Muscle of leg (tissue), 11 donors: ENCODE measurements around the gene TMEM50A. TPM values are rescaled to one million over a fixed set of nuclear protein-coding genes. Genes with fewer than 3 reads are reported as not detected.
"Not testable (repeated sequence)": the region's sequence is repeated elsewhere in the genome, so short reads cannot be mapped to it uniquely, and the experiment has no call there.

ENCODE experiments used
- DNase-seq: peaks from one replicate; pipeline ENCODE4 v3.0.0; 2013
- H3K27ac ChIP-seq: one replicate; pipeline ENCODE4 v1.5.1; 2013; ENCODE audit warnings: mild to moderate bottlenecking, low read length, control low read depth
- H3K27me3 ChIP-seq: one replicate; pipeline ENCODE4 v1.6.1; 2013; ENCODE audit warnings: low read length; ENCODE audit not compliant: control insufficient read depth, insufficient read depth
- H3K36me3 ChIP-seq: one replicate; pipeline ENCODE4 v1.6.1; 2013; ENCODE audit warnings: low read length; ENCODE audit not compliant: control insufficient read depth, insufficient read depth
- H3K4me1 ChIP-seq: one replicate; pipeline ENCODE4 v1.6.1; 2013; ENCODE audit warnings: low read length; ENCODE audit not compliant: control insufficient read depth, insufficient read depth
- H3K4me3 ChIP-seq: one replicate; pipeline ENCODE4 v1.5.1; 2013; ENCODE audit warnings: low read length, control low read depth
- H3K9me3 ChIP-seq: replicated peaks from 2 replicates; pipeline ENCODE4 v1.6.1; 2013; ENCODE audit warnings: low read depth, low read length; ENCODE audit not compliant: control insufficient read depth
- WGBS: methylation state at CpG from one replicate; pipeline ENCODE4 v1.1.5; 2013; ENCODE audit warnings: missing lambda C conversion rate; ENCODE audit not compliant: insufficient coverage; 5-methylcytosine and 5-hydroxymethylcytosine counted together
- polyA plus RNA-seq, 8 donors: library from polyadenylated mRNA; unstranded; fragments of 120-200 nt; gene quantifications; one replicate each; pipeline versions ENCODE4 v1.2.1 to v1.2.3, GENCODE V29; 2013; ENCODE audit warnings: inconsistent platforms in 1 of 8, low replicate concordance in 1 of 8; ENCODE audit not compliant: insufficient read length in 8 of 8, insufficient read depth in 1 of 8
- total RNA-seq: library from RNA; stranded (reverse); fragments of 120-200 nt; gene quantifications from one replicate; pipeline ENCODE4 v1.2.4, GENCODE V29; 2013

Gene TMEM50A
- total and polyA plus RNA-seq, 9 donors: 39.2 to 86.2 (median 64.0) TPM

GRCh38 chr1:25356441-25356840, 18.3 kb downstream of the TMEM50A start:
- Histone ChIP-seq H3K4me3 (no peak overlapping the region), H3K27ac (no peak overlapping the region), H3K36me3 (peaks cover 42% of the 10 kb centered on the region), H3K27me3 (no peaks in the 10 kb centered on the region), H3K9me3 (no peaks in the 10 kb centered on the region), H3K4me1 (no peaks in the 10 kb centered on the region)
- DNase-seq: no peak

- Histone ChIP-seq H3K4me3 (no peak overlapping the region), H3K27ac (no peak overlapping the region), H3K36me3 (peaks cover 46% of the 10 kb centered on the region), H3K27me3 (no peaks in the 10 kb centered on the region), H3K9me3 (no peaks in the 10 kb centered on the region), H3K4me1 (no peaks in the 10 kb centered on the region)
- DNase-seq: no peak
- WGBS: no CpG with 5 or more reads among the region's 1 CpG
Observed at GRCh38 chr1:25356848-25357247, 18.7 kb downstream of the TMEM50A start.

DNA sequence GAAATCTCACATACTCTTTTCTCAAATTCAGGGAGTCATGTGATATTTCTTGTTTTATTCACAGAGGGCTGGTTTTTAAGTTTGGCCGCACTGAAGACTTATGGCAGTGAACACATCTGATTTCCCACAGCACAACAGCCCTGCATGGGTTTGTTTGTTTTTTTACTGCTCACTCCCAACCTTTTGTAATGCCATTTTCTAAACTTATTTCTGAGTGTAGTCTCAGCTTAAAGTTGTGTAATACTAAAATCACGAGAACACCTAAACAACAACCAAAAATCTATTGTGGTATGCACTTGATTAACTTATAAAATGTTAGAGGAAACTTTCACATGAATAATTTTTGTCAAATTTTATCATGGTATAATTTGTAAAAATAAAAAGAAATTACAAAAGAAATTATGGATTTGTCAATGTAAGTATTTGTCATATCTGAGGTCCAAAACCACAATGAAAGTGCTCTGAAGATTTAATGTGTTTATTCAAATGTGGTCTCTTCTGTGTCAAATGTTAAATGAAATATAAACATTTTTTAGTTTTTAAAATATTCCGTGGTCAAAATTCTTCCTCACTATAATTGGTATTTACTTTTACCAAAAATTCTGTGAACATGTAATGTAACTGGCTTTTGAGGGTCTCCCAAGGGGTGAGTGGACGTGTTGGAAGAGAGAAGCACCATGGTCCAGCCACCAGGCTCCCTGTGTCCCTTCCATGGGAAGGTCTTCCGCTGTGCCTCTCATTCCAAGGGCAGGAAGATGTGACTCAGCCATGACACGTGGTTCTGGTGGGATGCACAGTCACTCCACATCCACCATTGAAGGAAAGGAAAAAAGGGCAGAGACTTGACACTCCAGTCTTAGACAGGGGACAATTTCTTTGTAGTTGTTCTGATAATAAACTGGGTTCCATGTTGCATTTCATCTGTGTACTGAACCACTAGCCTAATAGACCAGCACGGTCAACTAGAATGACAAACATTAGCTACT, 22.8 kb downstream of the TMEM50A start:
- Histone ChIP-seq H3K27me3 (no peaks in the 10 kb centered on the region), H3K27ac (no peak overlapping the region), H3K9me3 (no peaks in the 10 kb centered on the region), H3K36me3 (peaks cover 33% of the 10 kb centered on the region), H3K4me3 (no peak overlapping the region), H3K4me1 (no peaks in the 10 kb centered on the region)
- 93% methylated on average over 3 of the region's 7 CpGs for WGBS
- no peak for DNase-seq

DNA sequence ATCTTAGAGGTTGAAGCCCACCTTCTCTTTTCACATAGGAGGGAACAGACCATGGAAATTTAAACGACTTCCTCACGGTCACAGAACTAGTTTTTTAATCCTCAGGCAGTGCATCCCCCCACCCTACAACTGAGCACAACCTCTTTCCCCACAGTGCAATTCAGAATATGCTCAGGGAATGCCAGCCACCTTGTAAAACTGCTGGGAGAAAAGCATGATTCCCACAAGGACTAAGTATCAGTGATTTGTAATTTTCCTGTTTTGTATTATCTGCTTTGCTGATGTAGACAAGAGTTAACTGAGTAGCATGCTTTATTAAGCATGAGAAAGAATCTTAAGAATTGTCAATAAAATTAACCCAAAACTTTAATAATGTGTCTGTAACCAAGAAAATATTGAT, 23.8 kb downstream of the TMEM50A start:
- 31% methylated on average over 2 of the region's 2 CpGs for WGBS

GRCh38 chr1:25362634-25363559, 24.8 kb downstream of the TMEM50A start:
- not testable (repeated sequence) for H3K27ac ChIP-seq, H3K4me1 ChIP-seq, H3K9me3 ChIP-seq, H3K4me3 ChIP-seq, DNase-seq, H3K27me3 ChIP-seq
- H3K36me3 ChIP-seq: peaks cover 25% of the 10 kb centered on the region
- WGBS: no CpG with 5 or more reads among the region's 17 CpGs

More for the DNA sequence above, 23.8 kb downstream of the TMEM50A start:
- no peaks in the 10 kb centered on the region for H3K27me3 ChIP-seq
- DNase-seq: no peak
- H3K9me3 ChIP-seq: no peaks in the 10 kb centered on the region
- no peak overlapping the region for H3K4me3 ChIP-seq
- no peak overlapping the region for H3K27ac ChIP-seq
- H3K36me3 ChIP-seq: peaks cover 28% of the 10 kb centered on the region
- no peaks in the 10 kb centered on the region for H3K4me1 ChIP-seq

DNA sequence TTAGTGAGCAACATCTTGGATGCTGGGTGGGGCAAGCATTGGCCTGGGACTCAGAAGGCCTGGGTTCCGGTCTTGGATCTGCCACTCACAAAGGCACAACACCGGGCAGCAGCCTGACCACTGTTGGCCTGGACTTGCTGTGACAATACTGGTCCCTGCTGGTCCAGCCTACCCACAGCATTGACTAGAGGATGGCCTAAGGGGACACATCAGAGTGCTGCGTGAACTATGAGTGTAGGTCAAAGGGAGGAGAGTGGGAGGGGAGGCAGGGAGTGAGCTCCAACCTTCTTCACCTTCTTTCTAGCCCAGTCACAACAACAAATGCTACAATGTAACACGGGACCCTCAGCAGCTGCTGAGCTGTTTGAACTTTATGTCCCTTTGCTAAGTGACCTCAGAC, 31.1 kb downstream of the TMEM50A start:
- no peak for DNase-seq
- Histone ChIP-seq H3K9me3 (no peaks in the 10 kb centered on the region), H3K4me1 (no peaks in the 10 kb centered on the region), H3K27me3 (no peaks in the 10 kb centered on the region), H3K4me3 (no peak overlapping the region), H3K27ac (no peak overlapping the region), H3K36me3 (no peaks in the 10 kb centered on the region)
- WGBS: 83% methylated on average over 2 of the region's 4 CpGs

DNA sequence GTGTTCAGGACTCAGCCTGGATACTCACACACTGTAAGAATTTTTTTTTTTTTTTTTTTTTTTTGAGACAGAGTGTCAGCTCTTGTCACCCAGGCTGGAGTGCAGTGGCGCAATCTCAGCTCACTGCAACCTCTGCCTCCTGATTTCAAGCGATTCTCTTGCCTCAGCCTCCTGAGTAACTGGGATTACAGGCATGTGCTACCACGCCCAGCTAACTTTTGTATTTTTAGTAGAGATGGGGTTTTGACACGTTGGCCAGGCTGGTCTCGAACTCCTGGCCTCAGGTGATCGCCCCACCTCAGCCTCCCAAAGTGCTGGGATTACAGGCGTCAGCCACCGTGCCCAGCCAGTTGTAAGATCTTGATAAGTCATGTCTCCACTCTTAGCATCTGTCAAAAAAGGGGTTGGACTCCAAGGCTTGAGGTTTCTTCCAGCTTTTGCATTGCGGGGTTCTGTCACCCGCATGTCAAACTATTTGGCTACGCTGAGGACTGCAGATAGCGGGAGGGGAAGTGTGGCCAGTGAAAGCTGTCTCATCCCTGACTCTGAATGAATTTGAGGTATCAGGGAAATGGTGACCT, 31.6 kb downstream of the TMEM50A start:
- not testable (repeated sequence) for DNase-seq, H3K4me3 ChIP-seq, H3K4me1 ChIP-seq, H3K36me3 ChIP-seq, H3K9me3 ChIP-seq, H3K27ac ChIP-seq, H3K27me3 ChIP-seq
- 74% methylated on average over 5 of the region's 12 CpGs for WGBS

- H3K4me1 ChIP-seq, H3K36me3 ChIP-seq, H3K4me3 ChIP-seq, H3K9me3 ChIP-seq, H3K27me3 ChIP-seq, H3K27ac ChIP-seq: not testable (repeated sequence)
- DNase-seq: peak; percentile 34
- WGBS: 33% methylated on average over 4 of the region's 7 CpGs
Observed at GRCh38 chr1:25371757-25372156, 33.6 kb downstream of the TMEM50A start.

GRCh38 chr1:25378367-25378766, 40.2 kb downstream of the TMEM50A start:
- H3K36me3 ChIP-seq, H3K4me1 ChIP-seq, H3K4me3 ChIP-seq, H3K27me3 ChIP-seq, H3K27ac ChIP-seq, H3K9me3 ChIP-seq, DNase-seq: not testable (repeated sequence)
- WGBS: 80% methylated on average over 3 of the region's 3 CpGs

GRCh38 chr1:25382543-25382942, 44.4 kb downstream of the TMEM50A start:
- not testable (repeated sequence) for H3K9me3 ChIP-seq, H3K4me1 ChIP-seq, H3K27ac ChIP-seq, H3K4me3 ChIP-seq, H3K27me3 ChIP-seq, DNase-seq, H3K36me3 ChIP-seq
- WGBS: no CpG with 5 or more reads among the region's 1 CpG
